Measurements from ENCODE around the gene MPHOSPH6. TPM values are rescaled to one million over a fixed set of nuclear protein-coding genes. Genes with fewer than 3 reads are reported as not detected.
"Not testable (repeated sequence)": the region's sequence is repeated elsewhere in the genome, so short reads cannot be mapped to it uniquely, and the experiment has no call there.

The MPHOSPH6 gene
- total RNA-seq, 1 donor from 2014 or later: 24.6 TPM

DNA sequence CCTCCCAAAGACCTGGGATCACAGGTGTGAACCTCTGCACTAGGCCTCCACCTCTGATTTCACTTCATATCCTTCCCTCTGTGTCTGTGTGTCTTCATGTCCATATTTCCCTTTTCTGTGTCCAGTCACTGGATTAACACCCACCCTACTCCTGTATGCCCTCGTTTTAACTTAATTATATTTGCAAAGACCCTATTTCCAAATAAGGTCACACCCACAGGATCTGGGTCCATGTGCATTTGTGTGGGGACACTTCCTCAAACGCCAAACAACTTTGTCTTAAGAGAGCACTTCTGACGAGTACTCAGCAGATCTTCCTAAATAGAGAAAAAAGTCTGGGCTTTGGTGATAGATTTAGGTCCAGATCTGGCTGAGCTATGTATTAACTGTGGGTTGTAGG is 56.3 kb downstream of the MPHOSPH6 start:
- no peak for ATAC-seq

DNA sequence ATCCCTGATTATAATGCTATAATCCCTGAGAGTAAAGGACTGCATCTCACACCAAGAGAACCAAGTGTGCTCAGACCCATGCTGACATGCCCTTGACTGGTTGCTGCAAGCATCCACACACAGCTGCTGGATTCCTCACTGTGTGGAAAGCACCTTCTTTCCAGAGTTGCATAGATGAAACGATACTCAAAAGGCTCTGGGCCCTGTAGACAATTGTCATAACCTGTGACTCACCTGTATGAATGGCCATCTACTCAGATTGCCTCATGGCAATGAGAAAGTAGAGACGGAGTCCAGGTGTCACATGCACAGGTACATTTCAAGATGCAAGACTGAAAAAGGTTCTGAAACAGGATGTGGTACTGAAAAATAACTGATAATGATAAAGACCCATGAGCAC is 58.1 kb downstream of the MPHOSPH6 start:
- peak; percentile 89 for ATAC-seq

DNA sequence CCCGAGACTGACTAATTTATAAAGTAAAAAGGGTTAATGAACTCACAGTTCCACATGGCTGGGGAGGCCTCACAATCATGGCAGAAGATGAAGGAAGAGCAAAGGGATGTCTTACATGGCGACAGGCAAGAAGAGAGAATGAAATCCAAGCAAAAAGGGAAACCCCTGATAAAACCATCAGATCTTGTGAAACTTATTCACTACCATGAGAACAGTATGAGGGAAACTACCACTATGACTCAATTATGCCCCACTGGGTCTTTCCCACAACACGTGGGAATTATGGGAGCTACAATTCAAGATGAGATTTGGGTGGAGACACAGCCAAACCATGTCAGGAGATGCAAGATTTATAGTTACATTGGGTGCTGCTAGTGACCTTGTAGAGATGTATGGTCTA is 60.8 kb downstream of the MPHOSPH6 start:
- ATAC-seq: not testable (repeated sequence)

DNA sequence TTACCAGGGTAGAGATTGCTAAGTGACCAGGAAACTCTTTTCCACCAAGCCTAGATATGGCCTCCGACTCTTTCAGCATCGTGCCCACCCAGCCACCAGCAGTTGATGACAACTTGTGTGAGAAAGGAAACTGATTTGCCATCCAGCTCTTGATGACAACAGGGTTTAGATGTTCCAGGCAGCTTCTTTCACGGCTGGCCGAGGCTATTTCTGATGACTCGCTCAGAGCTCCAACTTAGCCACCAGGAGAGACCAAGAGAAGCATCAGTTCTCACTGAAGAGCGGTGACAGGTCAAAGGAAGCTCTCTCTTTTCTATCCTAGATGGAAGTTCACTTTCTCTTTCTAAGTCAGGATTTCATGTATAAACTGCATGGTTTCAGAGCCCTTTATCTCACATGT is 61.2 kb downstream of the MPHOSPH6 start:
- no peak for ATAC-seq

DNA sequence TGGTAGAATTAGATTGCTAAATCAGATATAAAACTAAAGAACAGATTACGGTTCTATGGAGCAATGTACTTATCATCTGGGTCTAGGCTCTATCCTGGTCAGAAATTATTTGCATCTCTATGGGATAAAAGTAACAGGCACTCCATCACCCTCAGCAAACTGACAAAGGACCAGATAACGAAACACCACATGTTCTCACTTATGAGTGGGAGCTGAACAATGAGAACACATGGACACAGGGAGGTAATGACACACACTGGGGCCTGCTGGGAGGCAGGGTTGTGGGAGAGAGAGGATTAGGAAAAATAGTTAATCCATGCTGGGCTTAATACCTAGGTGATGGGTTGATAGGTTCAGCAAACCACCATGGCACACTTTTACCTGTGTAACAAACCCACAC is 61.9 kb downstream of the MPHOSPH6 start:
- no peak for ATAC-seq

DNA sequence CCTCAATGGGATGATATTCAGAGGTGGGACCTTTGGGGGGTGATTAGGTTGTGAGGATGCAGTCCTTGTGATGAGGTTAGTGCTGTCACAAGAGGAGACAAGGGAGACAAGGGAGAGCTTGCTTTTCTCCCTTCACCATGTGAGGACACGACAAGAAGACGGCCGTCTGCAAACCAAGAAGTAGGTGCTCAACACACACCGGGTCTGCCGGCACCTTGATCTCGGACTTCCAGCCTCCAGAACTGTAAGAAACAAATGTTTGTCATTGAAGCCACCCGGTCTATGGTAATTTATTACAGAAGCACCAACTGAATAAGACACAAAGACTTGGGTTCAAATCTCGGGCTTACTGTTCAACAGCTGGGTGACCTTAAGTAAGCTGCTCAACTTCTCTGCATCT is 64.9 kb downstream of the MPHOSPH6 start:
- ATAC-seq: no peak

Other genes starting within 250 kb of the MPHOSPH6 start
- 14.5 TPM for gene SDR42E1, start 158.8 kb downstream of the MPHOSPH6 start, total RNA-seq
- gene HSD17B2, start 135.0 kb downstream of the MPHOSPH6 start, total RNA-seq: 1.7 TPM